SK-N-MC (cell line): ENCODE measurements around the gene FBRSL1.
A peak's percentile ranks its signal among the peaks of the same experiment; 100 is the strongest.

ENCODE experiments used
- DNase-seq: peaks from one replicate; pipeline ENCODE4 v3.0.0-alpha.2; 2011; ENCODE audit warnings: low read depth, low spot score
- H3K27ac ChIP-seq: fragments of 200-600 bp; sonication (generic); 2 replicates; pipeline ENCODE4 v1.5.1; 2016; ENCODE audit warnings: mixed run types
- H3K36me3 ChIP-seq: fragments of 200-600 bp; sonication (generic); 2 replicates; pipeline ENCODE4 v1.6.1; 2017; ENCODE audit warnings: antibody characterized with exemption, low read length, mixed read lengths; ENCODE audit not compliant: insufficient read depth
- H3K4me3 ChIP-seq: fragments of 200-600 bp; sonication (generic); 2 replicates; pipeline ENCODE4 v1.5.1; 2016
- H3K9ac ChIP-seq: fragments of 200-600 bp; sonication (generic); 2 replicates; pipeline ENCODE4 v1.8.0; 2017; ENCODE audit warnings: mixed run types, mixed read lengths; ENCODE audit not compliant: insufficient read length
- H3K9me3 ChIP-seq: fragments of 200-600 bp; sonication (generic); 2 replicates; pipeline ENCODE4 v1.6.1; 2017; ENCODE audit warnings: low read depth, mild to moderate bottlenecking, antibody characterized with exemption, low read length, moderate library complexity, mixed read lengths
- EZH2 ChIP-seq: fragments of 200-600 bp; sonication (generic); IDR thresholded peaks from one replicate; pipeline ENCODE4 v1.6.1; 2017; ENCODE audit warnings: antibody characterized with exemption
- FOXP2 ChIP-seq: optimal IDR thresholded peaks from 2 replicates; pipeline ENCODE3; 2011; ENCODE audit warnings: mild to moderate bottlenecking, moderate library complexity; ENCODE audit not compliant: insufficient read depth; ENCODE audit errors: extremely low read length, control extremely low read depth
- POLR2AphosphoS5 ChIP-seq: IDR thresholded peaks from 2 replicates; pipeline ENCODE4 v1.6.1; 2012; ENCODE audit warnings: mild to moderate bottlenecking, low read depth, low read length, borderline replicate concordance

FBRSL1 gene

DNA sequence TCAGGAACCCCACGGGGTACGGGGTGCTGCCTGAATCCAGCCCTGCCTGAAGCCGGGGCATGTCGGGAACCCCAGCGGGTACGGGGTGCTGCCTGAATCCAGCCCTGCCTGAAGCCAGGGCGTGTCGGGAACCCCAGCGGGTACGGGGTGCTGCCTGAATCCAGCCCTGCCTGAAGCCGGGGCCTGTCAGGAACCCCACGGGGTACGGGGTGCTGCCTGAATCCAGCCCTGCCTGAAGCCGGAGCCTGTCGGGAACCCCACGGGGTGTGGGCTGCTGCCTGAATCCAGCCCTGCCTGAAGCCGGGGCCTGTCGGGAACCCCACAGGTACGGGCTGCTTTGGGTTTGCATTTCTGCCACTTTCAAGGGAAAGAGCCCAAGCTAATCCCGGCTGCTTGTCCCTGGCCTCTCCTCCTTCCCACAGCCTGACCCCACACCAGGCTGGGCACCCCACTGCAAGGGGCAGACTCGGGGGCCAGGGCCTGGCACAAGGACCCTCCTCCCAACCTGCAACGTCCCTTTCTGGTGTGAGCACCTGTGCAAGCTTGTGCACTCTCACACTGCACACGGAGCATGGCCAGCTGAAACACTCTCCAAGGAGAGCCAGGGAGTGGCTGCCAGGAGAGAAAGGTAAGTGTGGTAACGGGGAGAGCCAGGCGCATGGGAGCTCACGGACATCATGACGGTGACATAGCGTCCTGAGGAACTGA, 5.6 kb upstream of the FBRSL1 start:
- no peak for DNase-seq
- Histone ChIP-seq H3K9me3 (no peaks in the 10 kb centered on the region), H3K4me3 (no peak overlapping the region), H3K27ac (no peak overlapping the region), H3K36me3 (no peaks in the 10 kb centered on the region), H3K9ac (no peak overlapping the region)
- no peak for TF ChIP-seq EZH2
- no peak for TF ChIP-seq POLR2AphosphoS5
- no peak for TF ChIP-seq FOXP2

DNA sequence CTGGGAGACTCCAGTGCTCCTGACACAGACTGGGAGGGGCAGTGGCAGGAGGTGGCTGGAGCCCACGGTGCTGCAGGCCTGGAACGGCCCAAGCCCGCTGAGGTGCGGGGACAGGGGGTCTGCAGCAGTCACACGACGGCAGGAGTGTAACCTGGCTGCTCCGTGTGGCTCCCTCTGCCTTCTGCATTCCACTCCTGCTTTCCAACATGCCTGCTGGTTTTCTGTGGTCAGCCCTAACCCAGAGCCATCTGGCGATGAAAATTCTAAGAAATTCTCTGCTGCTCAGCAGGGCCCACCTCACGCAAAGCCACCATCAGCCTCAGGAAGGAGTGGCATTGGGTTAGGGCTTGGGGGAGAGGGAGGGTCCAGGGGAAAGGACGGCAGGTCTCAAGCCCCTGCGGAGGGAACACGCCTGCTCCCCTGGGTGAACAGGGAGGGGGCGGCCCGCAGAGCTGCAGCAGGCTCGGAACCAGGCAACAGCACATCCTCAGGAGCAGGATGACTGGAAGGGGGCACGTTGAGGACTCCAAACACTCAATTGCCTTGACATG, 5.0 kb upstream of the FBRSL1 start:
- no peak overlapping the region for H3K9ac ChIP-seq
- DNase-seq = no peak
- H3K4me3 ChIP-seq = no peak overlapping the region
- H3K36me3 ChIP-seq = no peaks in the 10 kb centered on the region
- no peaks in the 10 kb centered on the region for H3K9me3 ChIP-seq
- TF ChIP-seq POLR2AphosphoS5 = no peak
- TF ChIP-seq FOXP2 = no peak
- no peak for TF ChIP-seq EZH2
- no peak overlapping the region for H3K27ac ChIP-seq

DNA sequence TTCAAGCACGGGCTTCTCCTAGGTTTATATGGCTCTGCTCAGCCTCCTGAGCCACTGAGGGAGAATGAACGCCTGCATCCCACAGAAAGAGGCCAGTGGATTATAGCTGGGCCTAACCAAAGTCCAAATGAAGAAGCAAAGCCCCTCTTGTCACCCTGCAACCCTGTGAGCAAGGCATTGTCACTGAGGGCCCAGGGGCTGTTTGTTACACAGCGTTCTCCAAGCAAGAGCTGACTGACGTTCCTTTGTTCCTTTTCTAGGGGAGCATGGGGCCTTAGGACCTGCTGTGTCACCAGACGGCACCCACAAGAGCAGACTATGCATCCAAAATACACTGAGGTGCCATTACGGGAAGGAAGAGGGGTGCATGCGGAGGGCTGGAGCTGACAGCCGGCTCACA, 4.3 kb upstream of the FBRSL1 start:
- Histone ChIP-seq H3K4me3 (no peak overlapping the region), H3K9ac (no peak overlapping the region), H3K36me3 (no peaks in the 10 kb centered on the region), H3K27ac (no peak overlapping the region), H3K9me3 (no peaks in the 10 kb centered on the region)
- TF ChIP-seq FOXP2 (no peak), EZH2 (no peak), POLR2AphosphoS5 (no peak)
- no peak for DNase-seq

DNA sequence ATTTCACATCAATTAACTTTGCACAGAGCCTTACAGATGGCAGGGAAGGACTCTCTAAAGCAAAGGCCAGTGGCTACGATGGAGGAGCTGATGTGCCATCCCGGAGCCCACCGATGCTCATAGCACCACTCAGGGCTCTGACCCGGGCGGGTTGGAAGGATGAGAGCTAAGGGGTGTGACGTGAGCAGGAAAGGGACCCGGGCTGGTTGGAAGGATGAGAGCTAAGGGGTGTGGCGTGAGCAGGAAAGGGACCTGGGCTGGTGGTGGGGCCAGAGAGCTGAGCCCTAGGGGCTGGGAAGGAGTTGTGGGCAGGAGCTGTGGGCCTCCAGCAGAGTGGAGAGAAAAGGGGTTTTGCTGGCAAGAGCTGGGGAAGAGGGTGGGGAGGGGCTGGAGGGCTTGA, 3.8 kb upstream of the FBRSL1 start:
- H3K36me3 ChIP-seq = no peaks in the 10 kb centered on the region
- H3K27ac ChIP-seq = no peak overlapping the region
- DNase-seq = no peak
- no peak overlapping the region for H3K9ac ChIP-seq
- TF ChIP-seq EZH2 (no peak), FOXP2 (no peak), POLR2AphosphoS5 (no peak)
- H3K4me3 ChIP-seq = no peak overlapping the region
- no peaks in the 10 kb centered on the region for H3K9me3 ChIP-seq

DNA sequence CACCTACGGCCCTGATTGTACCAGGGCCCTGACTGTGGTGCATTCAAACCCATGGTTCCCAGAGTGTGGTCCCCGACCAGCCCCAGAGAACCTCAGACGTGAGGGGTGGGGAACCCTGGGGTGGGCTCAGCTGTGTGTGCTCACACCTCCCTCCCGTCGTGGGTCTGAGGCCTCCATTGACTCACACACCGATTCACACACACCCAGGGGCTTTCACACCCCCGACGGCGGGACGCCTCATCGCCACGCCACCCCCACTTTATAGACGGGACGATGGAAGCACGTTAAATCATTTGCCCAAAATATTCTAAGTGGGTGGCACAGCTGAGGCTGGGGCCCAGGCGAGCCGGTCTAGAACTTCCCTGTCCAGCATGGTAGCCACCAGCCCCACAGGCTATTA, 3.4 kb upstream of the FBRSL1 start:
- Histone ChIP-seq H3K27ac (no peak overlapping the region), H3K36me3 (no peaks in the 10 kb centered on the region), H3K4me3 (no peak overlapping the region), H3K9ac (no peak overlapping the region), H3K9me3 (no peaks in the 10 kb centered on the region)
- DNase-seq = no peak
- no peak for TF ChIP-seq EZH2
- no peak for TF ChIP-seq POLR2AphosphoS5
- no peak for TF ChIP-seq FOXP2

DNA sequence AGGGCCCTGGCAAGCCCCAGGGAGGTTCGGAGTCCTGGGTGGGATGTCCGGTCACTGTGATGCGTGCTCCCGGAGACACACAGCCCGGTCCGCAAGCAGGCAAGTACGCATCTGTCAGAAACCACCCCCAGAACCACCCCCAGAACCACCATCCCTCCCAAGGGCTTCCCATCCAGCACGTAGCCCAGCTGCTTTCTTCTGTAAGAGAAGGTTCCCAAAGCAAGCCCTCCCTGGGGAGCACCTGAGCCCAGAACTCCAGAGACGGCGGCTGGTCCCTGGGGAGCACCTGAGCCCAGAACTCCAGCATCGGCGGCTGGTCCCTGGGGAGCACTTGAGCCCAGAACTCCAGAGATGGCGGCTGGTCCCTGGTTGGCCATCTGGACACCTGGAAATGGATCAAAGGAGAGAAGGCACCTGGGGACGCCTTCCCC, 2.6 kb upstream of the FBRSL1 start:
- Histone ChIP-seq H3K9me3 (no peaks in the 10 kb centered on the region), H3K27ac (no peak overlapping the region), H3K9ac (no peak overlapping the region), H3K4me3 (no peak overlapping the region), H3K36me3 (no peaks in the 10 kb centered on the region)
- TF ChIP-seq EZH2 (no peak), POLR2AphosphoS5 (no peak), FOXP2 (no peak)
- no peak for DNase-seq

DNA sequence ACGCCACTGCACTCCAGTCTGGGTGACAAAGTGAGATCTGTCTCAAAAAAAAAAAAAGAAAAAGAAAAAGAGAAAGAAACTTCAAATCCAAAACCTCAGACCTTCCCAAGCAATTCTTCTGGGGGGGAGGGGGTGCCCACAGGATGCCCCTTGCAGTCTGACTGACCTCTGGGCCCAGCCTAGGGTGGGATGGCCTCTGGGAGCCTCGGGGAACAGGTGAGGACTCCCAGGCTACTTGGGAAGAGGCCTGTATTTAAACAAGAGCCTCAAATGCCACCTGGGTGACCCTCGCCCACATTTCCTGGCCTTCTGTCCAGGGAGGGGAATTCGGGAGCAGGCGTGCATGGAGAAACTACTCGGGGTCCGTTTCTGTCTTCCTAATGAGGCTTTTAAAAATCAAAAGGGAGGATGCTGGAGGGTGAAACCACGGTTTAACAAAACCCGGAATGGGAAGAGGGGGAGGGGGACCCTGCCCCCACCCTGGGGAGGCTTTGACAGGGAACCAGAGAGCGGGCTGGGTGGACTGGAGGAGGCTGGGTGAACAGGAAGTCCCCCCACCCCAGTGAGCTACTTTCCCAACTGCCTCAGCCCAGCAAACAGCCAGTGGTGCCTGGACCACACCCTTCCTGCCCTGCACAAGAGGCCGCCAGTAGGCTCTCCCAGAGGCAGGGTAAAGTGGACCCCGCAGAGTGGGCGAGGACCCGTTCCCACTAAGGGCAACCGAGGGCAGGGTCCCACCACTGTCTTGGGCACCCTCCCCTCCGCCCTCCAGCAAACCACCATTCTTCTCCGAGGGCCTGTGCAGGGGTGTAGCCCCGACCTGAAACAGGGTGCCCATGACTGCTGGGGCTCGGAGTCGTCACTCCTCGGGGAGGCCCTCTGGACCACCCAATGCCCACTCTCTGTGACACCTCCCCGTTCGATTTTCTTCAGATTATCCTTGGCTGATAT, 1.5 kb upstream of the FBRSL1 start:
- Histone ChIP-seq H3K9ac (no peak overlapping the region), H3K27ac (no peak overlapping the region), H3K9me3 (no peaks in the 10 kb centered on the region), H3K36me3 (no peaks in the 10 kb centered on the region), H3K4me3 (peak overlapping the region; percentile 79)
- TF ChIP-seq EZH2 (no peak), POLR2AphosphoS5 (no peak), FOXP2 (no peak)
- DNase-seq = no peak

DNA sequence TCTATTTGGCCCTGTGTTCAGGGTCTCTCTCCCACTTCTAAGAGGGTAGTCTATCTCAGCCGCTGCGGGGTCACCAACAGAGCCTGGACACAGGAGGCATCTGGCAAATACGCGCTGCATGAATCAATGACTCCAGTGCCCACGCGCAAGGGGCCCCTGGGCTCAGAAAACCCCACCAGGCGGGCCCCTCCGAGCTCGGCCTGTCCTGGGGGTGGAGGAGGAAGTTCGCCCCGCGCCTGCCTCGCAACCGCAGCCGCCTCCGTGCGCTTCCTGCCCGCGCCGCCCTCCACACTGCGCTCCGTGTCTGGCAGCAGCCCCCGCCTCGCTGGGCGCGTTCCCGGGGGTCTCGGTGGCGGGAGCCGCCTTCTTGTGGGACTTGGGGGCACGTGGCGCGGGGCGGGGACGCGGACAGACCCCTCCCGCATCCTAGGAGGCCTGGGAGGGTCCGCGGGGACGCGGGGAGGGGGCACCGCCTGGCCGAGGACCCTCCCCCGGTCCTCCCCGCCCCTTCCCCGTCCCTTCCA, 811 bp upstream of the FBRSL1 start:
- Histone ChIP-seq H3K9ac (peak overlapping the region; percentile 47), H3K36me3 (no peaks in the 10 kb centered on the region), H3K4me3 (peak overlapping the region; percentile 79), H3K9me3 (no peaks in the 10 kb centered on the region), H3K27ac (no peak overlapping the region)
- TF ChIP-seq EZH2 (no peak), POLR2AphosphoS5 (no peak), FOXP2 (no peak)
- DNase-seq = no peak
